GM12891 (cell line): ENCODE results near the gene STMN3.

ENCODE experiments used
- PAX5 ChIP-seq: IDR thresholded peaks from 2 replicates; pipeline ENCODE4 v1.6.1; 2011; ENCODE audit warnings: low read length, moderate library complexity, mild to moderate bottlenecking; ENCODE audit not compliant: insufficient read depth, severe bottlenecking
- POLR2A ChIP-seq: IDR thresholded peaks from 2 replicates; pipeline ENCODE4 v1.6.1; 2011; ENCODE audit warnings: low read depth, low read length, control low read depth
- POLR2AphosphoS5 ChIP-seq: IDR thresholded peaks from 2 replicates; pipeline ENCODE4 v1.6.1; 2011; ENCODE audit warnings: low read depth, low read length, control low read depth
- TAF1 ChIP-seq: IDR thresholded peaks from 2 replicates; pipeline ENCODE4 v1.6.1; 2011; ENCODE audit warnings: low read depth, low read length, control low read depth

DNA sequence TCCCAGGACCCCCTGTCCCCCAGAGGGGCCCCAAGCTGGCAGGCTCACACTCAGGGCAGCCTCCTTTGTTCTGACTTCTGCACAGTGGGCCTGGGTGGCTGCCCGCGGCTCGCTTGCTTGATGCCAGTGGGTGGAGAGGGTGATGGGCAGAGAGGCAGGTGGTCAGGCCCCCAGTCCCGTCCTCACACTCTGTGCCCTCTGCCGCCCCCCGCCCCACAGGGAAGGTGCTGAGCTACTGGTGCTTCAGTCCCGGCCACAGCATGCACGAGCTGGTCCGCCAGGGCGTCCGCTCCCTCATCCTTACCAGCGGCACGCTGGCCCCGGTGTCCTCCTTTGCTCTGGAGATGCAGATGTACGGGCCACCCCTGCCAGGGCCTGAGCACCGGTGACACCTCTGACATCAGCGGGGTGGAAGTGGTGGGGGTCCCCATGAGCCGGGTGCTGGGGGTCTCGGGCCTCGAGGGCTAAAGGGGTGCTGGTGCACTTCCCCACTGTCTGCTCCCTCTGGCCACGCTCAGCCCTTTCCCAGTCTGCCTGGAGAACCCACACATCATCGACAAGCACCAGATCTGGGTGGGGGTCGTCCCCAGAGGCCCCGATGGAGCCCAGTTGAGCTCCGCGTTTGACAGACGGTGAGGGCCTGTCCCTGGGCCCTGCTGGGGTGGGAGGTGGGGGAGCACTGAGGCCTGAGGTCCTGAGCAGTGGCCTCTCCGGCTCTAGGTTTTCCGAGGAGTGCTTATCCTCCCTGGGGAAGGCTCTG lies 34.4 kb upstream of the STMN3 start:
- TF ChIP-seq POLR2AphosphoS5, result no peak
- no peak for TF ChIP-seq TAF1
- no peak for TF ChIP-seq POLR2A
- TF ChIP-seq PAX5, result no peak
